Fibroblast of lung (primary cell): ENCODE data around the gene CPS1.

Source experiments
- EZH2 ChIP-seq: IDR thresholded peaks from 2 replicates; pipeline ENCODE4 v1.5.1; 2012; ENCODE audit warnings: low read length, control low read depth, mild to moderate bottlenecking; ENCODE audit errors: missing control alignments
- TF ChIP-seq, protein P1 (sequence below), 2 donors: IDR thresholded peaks in 1 of 2; conservative IDR thresholded peaks in 1 of 2; 1 replicate in 1 of 2; 2 replicates in 1 of 2; pipeline ENCODE4 v1.5.1; 2011 to 2012; ENCODE audit warnings: low read length in 2 of 2, control low read depth in 1 of 2, inconsistent platforms in 1 of 2, low read depth in 1 of 2, mild to moderate bottlenecking in 1 of 2

DNA sequence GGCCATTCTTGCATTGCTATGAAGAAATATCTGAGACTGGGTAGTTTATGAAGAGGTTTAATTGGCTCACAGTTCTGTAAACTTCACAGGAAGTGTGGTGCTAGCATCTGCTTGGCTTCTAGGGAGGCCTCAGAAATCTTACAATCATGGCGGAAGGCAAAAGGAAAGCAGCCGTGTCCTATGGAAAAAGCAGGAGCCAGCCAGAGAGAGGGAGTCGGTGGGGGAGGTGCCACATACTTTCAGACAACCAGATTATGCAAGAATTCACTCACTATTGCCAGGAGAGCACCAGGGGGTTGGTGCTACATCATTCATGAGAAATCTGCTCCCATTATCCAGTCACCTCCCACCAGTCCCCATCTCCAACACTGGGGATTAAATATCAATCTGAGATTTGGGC lies 64.1 kb downstream of the CPS1 start:
- TF ChIP-seq, protein P1, sequence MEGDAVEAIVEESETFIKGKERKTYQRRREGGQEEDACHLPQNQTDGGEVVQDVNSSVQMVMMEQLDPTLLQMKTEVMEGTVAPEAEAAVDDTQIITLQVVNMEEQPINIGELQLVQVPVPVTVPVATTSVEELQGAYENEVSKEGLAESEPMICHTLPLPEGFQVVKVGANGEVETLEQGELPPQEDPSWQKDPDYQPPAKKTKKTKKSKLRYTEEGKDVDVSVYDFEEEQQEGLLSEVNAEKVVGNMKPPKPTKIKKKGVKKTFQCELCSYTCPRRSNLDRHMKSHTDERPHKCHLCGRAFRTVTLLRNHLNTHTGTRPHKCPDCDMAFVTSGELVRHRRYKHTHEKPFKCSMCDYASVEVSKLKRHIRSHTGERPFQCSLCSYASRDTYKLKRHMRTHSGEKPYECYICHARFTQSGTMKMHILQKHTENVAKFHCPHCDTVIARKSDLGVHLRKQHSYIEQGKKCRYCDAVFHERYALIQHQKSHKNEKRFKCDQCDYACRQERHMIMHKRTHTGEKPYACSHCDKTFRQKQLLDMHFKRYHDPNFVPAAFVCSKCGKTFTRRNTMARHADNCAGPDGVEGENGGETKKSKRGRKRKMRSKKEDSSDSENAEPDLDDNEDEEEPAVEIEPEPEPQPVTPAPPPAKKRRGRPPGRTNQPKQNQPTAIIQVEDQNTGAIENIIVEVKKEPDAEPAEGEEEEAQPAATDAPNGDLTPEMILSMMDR (conservative IDR thresholded peaks at IDR 0.05 in 1 of 2, IDR thresholded peaks at IDR 0.05 in 1 of 2; ENCODE audit: low read depth in 1 of 2, low read length in 2 of 2) = no peak
- no peak for TF ChIP-seq EZH2
